T-helper 2 cell treated with Interferon-gamma antibody and Interleukin-4, amounts not matched to agents 5 μg/mL and 100 μg/mL, for 36 hours (primary cell): ENCODE data around the gene NCOR2.

Experiments
- DNase-seq: peaks from one replicate; pipeline ENCODE4 v3.0.0; 2021; ENCODE audit warnings: low spot score
- H3K27ac Mint-ChIP-seq: one replicate; pipeline ENCODE4 v1.8.0; 2021; ENCODE audit warnings: mild to moderate bottlenecking, mixed read lengths
- H3K27me3 Mint-ChIP-seq: one replicate; pipeline ENCODE4 v1.8.0; 2021; ENCODE audit warnings: low read depth, mixed read lengths
- H3K36me3 Mint-ChIP-seq: one replicate; pipeline ENCODE4 v1.8.0; 2021; ENCODE audit warnings: low read depth, mixed read lengths
- H3K4me1 Mint-ChIP-seq: one replicate; pipeline ENCODE4 v1.8.0; 2021; ENCODE audit warnings: low read depth, mixed read lengths
- H3K4me3 Mint-ChIP-seq: one replicate; pipeline ENCODE4 v1.8.0; 2022; ENCODE audit warnings: mild to moderate bottlenecking, moderate library complexity, mixed read lengths
- H3K9me3 Mint-ChIP-seq: one replicate; pipeline ENCODE4 v1.8.0; 2021; ENCODE audit warnings: mixed read lengths

The NCOR2 gene

GRCh38 chr12:124576061-124576650 is 8.7 kb upstream of the NCOR2 start:
- Mint-ChIP-seq H3K27me3 (peaks cover 2% of the 10 kb centered on the region), H3K4me3 (no peak overlapping the region), H3K9me3 (no peaks in the 10 kb centered on the region), H3K36me3 (no peaks in the 10 kb centered on the region), H3K27ac (no peak overlapping the region), H3K4me1 (no peaks in the 10 kb centered on the region)
- no peak for DNase-seq

GRCh38 chr12:124573839-124574786 is 6.7 kb upstream of the NCOR2 start:
- Mint-ChIP-seq H3K27ac (no peak overlapping the region), H3K9me3 (no peaks in the 10 kb centered on the region), H3K4me3 (no peak overlapping the region), H3K4me1 (no peaks in the 10 kb centered on the region), H3K36me3 (no peaks in the 10 kb centered on the region), H3K27me3 (no peaks in the 10 kb centered on the region)
- no peak for DNase-seq

- no peaks in the 10 kb centered on the region for H3K36me3 Mint-ChIP-seq
- H3K9me3 Mint-ChIP-seq = no peaks in the 10 kb centered on the region
- H3K4me1 Mint-ChIP-seq = peaks cover 2% of the 10 kb centered on the region
- no peak overlapping the region for H3K4me3 Mint-ChIP-seq
- no peak overlapping the region for H3K27ac Mint-ChIP-seq
- H3K27me3 Mint-ChIP-seq = no peaks in the 10 kb centered on the region
- no peak for DNase-seq
These were observed 4.1 kb upstream of the NCOR2 start for GRCh38 chr12:124571556-124571955.

- no peak for DNase-seq
- Mint-ChIP-seq H3K27ac (no peak overlapping the region), H3K4me3 (no peak overlapping the region), H3K9me3 (no peaks in the 10 kb centered on the region), H3K36me3 (no peaks in the 10 kb centered on the region), H3K4me1 (peaks cover 3% of the 10 kb centered on the region), H3K27me3 (no peaks in the 10 kb centered on the region)
These were observed 3.4 kb upstream of the NCOR2 start for GRCh38 chr12:124570810-124571209.

GRCh38 chr12:124569375-124570148 is 2.1 kb upstream of the NCOR2 start:
- no peak overlapping the region for H3K4me3 Mint-ChIP-seq
- H3K27me3 Mint-ChIP-seq = no peaks in the 10 kb centered on the region
- H3K27ac Mint-ChIP-seq = no peak overlapping the region
- peaks cover 8% of the 10 kb centered on the region for H3K4me1 Mint-ChIP-seq
- H3K36me3 Mint-ChIP-seq = no peaks in the 10 kb centered on the region
- DNase-seq = no peak
- H3K9me3 Mint-ChIP-seq = no peaks in the 10 kb centered on the region

GRCh38 chr12:124568431-124569374 is 1.3 kb upstream of the NCOR2 start:
- peaks cover 11% of the 10 kb centered on the region for H3K4me1 Mint-ChIP-seq

GRCh38 chr12:124567673-124568373 is 411 bp upstream of the NCOR2 start:
- Mint-ChIP-seq H3K27me3 (no peaks in the 10 kb centered on the region), H3K4me3 (peak overlapping the region; percentile 81), H3K27ac (peak overlapping the region; percentile 78), H3K9me3 (no peaks in the 10 kb centered on the region), H3K4me1 (peaks cover 11% of the 10 kb centered on the region), H3K36me3 (no peaks in the 10 kb centered on the region)
- DNase-seq = peak; percentile 79

More at GRCh38 chr12:124568431-124569374, 1.3 kb upstream of the NCOR2 start:
- no peaks in the 10 kb centered on the region for H3K36me3 Mint-ChIP-seq
- no peak overlapping the region for H3K27ac Mint-ChIP-seq
- no peaks in the 10 kb centered on the region for H3K9me3 Mint-ChIP-seq
- no peaks in the 10 kb centered on the region for H3K27me3 Mint-ChIP-seq
- peak; percentile 13 for DNase-seq
- peak overlapping the region; percentile 43 for H3K4me3 Mint-ChIP-seq

GRCh38 chr12:124566161-124566996 is 1.0 kb downstream of the NCOR2 start:
- peak; percentile 73 for DNase-seq
- Mint-ChIP-seq H3K4me1 (peaks cover 11% of the 10 kb centered on the region), H3K36me3 (no peaks in the 10 kb centered on the region), H3K9me3 (no peaks in the 10 kb centered on the region), H3K4me3 (peak overlapping the region; percentile 93), H3K27me3 (no peaks in the 10 kb centered on the region), H3K27ac (peak overlapping the region; percentile 90)

- Mint-ChIP-seq H3K9me3 (no peaks in the 10 kb centered on the region), H3K27me3 (no peaks in the 10 kb centered on the region), H3K4me1 (peaks cover 11% of the 10 kb centered on the region), H3K36me3 (no peaks in the 10 kb centered on the region), H3K27ac (peak overlapping the region; percentile 75), H3K4me3 (peak overlapping the region; percentile 93)
- no peak for DNase-seq
These were observed 1.7 kb downstream of the NCOR2 start for GRCh38 chr12:124565656-124566160.

- H3K27ac Mint-ChIP-seq = no peak overlapping the region
- peaks cover 11% of the 10 kb centered on the region for H3K4me1 Mint-ChIP-seq
These were observed 2.4 kb downstream of the NCOR2 start for GRCh38 chr12:124564971-124565491.

GRCh38 chr12:124564232-124564958 is 3.0 kb downstream of the NCOR2 start:
- no peak overlapping the region for H3K27ac Mint-ChIP-seq
- no peaks in the 10 kb centered on the region for H3K27me3 Mint-ChIP-seq
- peaks cover 11% of the 10 kb centered on the region for H3K4me1 Mint-ChIP-seq
- H3K36me3 Mint-ChIP-seq = peaks cover 2% of the 10 kb centered on the region
- no peaks in the 10 kb centered on the region for H3K9me3 Mint-ChIP-seq
- no peak overlapping the region for H3K4me3 Mint-ChIP-seq
- no peak for DNase-seq

More at GRCh38 chr12:124564971-124565491, 2.4 kb downstream of the NCOR2 start:
- peak overlapping the region; percentile 93 for H3K4me3 Mint-ChIP-seq
- DNase-seq = no peak
- no peaks in the 10 kb centered on the region for H3K27me3 Mint-ChIP-seq
- H3K36me3 Mint-ChIP-seq = no peaks in the 10 kb centered on the region
- H3K9me3 Mint-ChIP-seq = no peaks in the 10 kb centered on the region
